ENCODE data around the gene CDK9. TPM values are rescaled to one million over a fixed set of nuclear protein-coding genes. Genes with fewer than 3 reads are reported as not detected.

CDK9 gene
- total and polyA plus RNA-seq, 7 donors = 26.5 to 46.1 (median 39.3) TPM

DNA sequence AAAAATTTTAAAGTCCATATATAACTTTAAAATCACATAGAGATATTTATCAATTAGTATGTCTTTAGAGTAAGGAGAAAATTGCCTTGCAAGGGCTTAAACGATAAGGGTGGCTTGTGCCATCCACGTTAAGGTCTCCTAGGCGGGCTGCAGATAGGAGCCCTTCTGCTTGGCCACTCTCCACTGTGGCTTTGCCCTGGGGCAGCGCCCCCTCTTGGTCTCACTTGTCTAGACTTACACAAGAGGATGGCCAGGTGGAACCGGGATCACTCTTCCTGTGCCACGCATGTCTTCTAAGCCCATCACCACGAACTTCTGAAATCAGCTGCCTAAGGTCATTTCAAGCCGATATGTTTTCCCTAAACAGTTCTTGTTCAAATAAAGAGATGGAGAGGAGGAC lies 19.8 kb downstream of the CDK9 start:
- ATAC-seq (no peak), DNase-seq (no peak)
- TF ChIP-seq, protein P1, sequence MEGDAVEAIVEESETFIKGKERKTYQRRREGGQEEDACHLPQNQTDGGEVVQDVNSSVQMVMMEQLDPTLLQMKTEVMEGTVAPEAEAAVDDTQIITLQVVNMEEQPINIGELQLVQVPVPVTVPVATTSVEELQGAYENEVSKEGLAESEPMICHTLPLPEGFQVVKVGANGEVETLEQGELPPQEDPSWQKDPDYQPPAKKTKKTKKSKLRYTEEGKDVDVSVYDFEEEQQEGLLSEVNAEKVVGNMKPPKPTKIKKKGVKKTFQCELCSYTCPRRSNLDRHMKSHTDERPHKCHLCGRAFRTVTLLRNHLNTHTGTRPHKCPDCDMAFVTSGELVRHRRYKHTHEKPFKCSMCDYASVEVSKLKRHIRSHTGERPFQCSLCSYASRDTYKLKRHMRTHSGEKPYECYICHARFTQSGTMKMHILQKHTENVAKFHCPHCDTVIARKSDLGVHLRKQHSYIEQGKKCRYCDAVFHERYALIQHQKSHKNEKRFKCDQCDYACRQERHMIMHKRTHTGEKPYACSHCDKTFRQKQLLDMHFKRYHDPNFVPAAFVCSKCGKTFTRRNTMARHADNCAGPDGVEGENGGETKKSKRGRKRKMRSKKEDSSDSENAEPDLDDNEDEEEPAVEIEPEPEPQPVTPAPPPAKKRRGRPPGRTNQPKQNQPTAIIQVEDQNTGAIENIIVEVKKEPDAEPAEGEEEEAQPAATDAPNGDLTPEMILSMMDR (IDR thresholded peaks at IDR 0.05) = no peak
- H3K36me3 ChIP-seq (ENCODE audit: insufficient read depth in 1 of 2, low read depth in 1 of 2) = peaks cover 0 to 59% of the 10 kb centered on the region in 2 donors
- H3K9me3 ChIP-seq = no peaks in the 10 kb centered on the region
- WGBS, 3 donors = 75 to 83% (median 81%) methylated on average over 8 of the region's 8 CpGs
- H3K27ac ChIP-seq = no peak overlapping the region
- intact Hi-C loops (cut with DNase I) = no loop called here
- no peaks in the 10 kb centered on the region for H3K27me3 ChIP-seq (ENCODE audit: insufficient read depth in 3 of 3, low read length in 2 of 3)
- H3K4me1 ChIP-seq = peaks cover 24% of the 10 kb centered on the region
- no peak overlapping the region for H3K4me3 ChIP-seq

DNA sequence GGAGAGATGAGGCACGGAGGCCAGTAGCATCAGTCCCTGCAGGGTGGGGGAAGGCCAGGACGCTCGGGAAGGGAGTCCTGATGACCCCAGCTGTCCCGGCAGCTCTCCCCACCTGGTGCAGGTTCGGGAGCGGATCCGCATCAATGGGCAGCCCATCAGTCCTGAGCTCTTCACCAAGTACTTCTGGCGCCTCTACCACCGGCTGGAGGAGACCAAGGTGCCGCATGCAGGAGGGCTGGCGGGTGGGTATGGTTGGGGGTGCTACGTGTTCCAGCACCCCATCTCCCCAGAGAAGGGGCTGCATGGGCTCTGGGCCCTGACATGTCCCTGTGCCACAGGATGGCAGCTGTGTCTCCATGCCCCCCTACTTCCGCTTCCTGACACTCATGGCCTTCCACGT lies 21.0 kb downstream of the CDK9 start:
- no peak overlapping the region for H3K27ac ChIP-seq
- DNase-seq = no peak
- intact Hi-C loops (cut with DNase I) = no loop called here
- TF ChIP-seq, protein P1 (IDR thresholded peaks at IDR 0.05) = no peak
- no peaks in the 10 kb centered on the region for H3K9me3 ChIP-seq
- H3K36me3 ChIP-seq (ENCODE audit: insufficient read depth in 1 of 2, low read depth in 1 of 2) = peaks cover 0 to 71% of the 10 kb centered on the region in 2 donors
- no peak overlapping the region for H3K4me3 ChIP-seq
- peaks cover 24% of the 10 kb centered on the region for H3K4me1 ChIP-seq
- no peak for ATAC-seq
- no peaks in the 10 kb centered on the region for H3K27me3 ChIP-seq (ENCODE audit: insufficient read depth in 3 of 3, low read length in 2 of 3)
- 92 to 96% (median 93%) methylated on average over 12 to 14 of the region's 14 CpGs for WGBS, 3 donors

DNA sequence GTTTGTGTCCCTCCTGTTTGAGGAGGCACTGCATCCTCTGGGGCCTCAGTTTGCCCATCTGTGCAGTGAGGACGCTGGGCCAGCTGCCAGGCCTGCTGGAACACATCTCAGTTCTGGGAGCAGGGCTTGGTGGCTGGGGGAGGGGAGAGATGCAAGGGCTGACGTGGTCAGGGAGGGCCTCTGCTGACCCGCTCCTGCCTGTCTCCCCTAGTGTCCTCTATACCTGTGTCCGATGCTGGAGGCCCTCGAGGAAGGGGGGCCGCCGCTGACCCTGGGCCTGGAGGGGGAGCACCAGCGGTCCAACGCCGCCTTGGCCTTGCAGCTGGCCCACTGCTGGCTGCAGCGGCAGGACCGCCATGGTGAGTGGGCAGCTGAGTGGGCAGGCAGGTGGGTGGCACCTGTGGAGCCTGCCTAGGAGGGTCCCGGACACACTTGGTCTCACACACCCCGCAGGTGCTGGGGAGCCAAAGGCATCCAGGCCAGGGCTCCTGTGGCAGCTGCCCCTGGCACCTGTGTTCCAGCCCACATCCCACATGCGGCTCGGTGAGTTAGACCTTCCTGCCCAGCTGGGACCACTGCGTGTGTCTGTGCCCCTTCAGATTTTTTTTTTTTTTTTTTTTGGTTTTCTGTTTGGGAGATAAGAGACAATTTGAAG lies 22.6 kb downstream of the CDK9 start:
- Histone ChIP-seq H3K27ac (no peak overlapping the region), H3K9me3 (no peaks in the 10 kb centered on the region), H3K27me3 (ENCODE audit: insufficient read depth in 3 of 3, low read length in 2 of 3) (no peaks in the 10 kb centered on the region), H3K36me3 (ENCODE audit: insufficient read depth in 1 of 2, low read depth in 1 of 2) (peaks cover 0 to 87% of the 10 kb centered on the region in 2 donors), H3K4me3 (no peak overlapping the region), H3K4me1 (peaks cover 24% of the 10 kb centered on the region)
- WGBS, 3 donors = 83 to 89% (median 88%) methylated on average over 17 of the region's 17 CpGs
- ATAC-seq = no peak
- intact Hi-C loops (cut with DNase I) = no loop called here
- TF ChIP-seq, protein P1 (IDR thresholded peaks at IDR 0.05) = no peak
- no peak for DNase-seq

DNA sequence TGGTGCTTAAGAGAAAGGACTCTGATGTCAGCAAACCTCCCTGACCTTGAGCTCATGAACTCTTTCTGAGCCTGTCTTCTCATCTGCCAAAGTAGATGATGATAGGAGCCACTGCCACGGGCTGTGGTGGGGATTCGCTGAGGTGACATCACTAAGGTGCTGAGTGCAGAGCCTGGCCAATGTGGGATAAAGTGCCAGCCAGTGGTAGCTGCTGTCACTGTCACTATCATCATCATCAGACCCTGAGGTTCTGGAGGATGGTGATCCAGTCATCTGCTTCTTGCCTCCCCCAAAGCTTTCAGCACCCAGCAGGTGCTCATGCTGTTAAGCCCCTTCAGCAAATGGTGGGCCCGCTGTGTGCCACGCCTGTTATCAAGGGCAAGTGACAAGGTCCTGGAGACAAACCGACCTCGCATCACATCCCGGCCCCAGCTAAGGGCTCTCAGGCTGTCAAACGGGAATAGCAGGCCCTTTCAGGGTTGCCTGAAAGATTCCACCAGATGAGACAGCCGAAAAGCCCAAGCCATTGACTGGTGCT lies 23.2 kb downstream of the CDK9 start:
- Histone ChIP-seq H3K9me3 (no peaks in the 10 kb centered on the region), H3K4me3 (no peak overlapping the region), H3K4me1 (peaks cover 19% of the 10 kb centered on the region), H3K36me3 (ENCODE audit: insufficient read depth in 1 of 2, low read depth in 1 of 2) (peaks cover 0 to 93% of the 10 kb centered on the region in 2 donors), H3K27ac (no peak overlapping the region), H3K27me3 (ENCODE audit: insufficient read depth in 3 of 3, low read length in 2 of 3) (no peaks in the 10 kb centered on the region)
- DNase-seq (no peak), ATAC-seq (no peak)
- TF ChIP-seq, protein P1 (IDR thresholded peaks at IDR 0.05) = no peak
- WGBS, 3 donors = 70 to 82% (median 71%) methylated on average over 9 of the region's 9 CpGs
- intact Hi-C loops (cut with DNase I) = no loop called here

Measured in psoas muscle (tissue), 8 donors.